ENCODE data around the gene MARCHF4.

- no peak for TF ChIP-seq RAD21 (IDR thresholded peaks at IDR 0.05; ENCODE audit: low read depth)
- no peak for TF ChIP-seq EP300 (IDR thresholded peaks at IDR 0.05; ENCODE audit: borderline replicate concordance)
- TF ChIP-seq FOXM1 (IDR thresholded peaks at IDR 0.05; ENCODE audit: borderline replicate concordance, low read depth): no peak
- TF ChIP-seq EGR1 (IDR thresholded peaks at IDR 0.05): no peak
- no peak for TF ChIP-seq REST (IDR thresholded peaks at IDR 0.05; ENCODE audit: low read depth)
- TF ChIP-seq TAF1 (IDR thresholded peaks at IDR 0.05; ENCODE audit: low read depth): no peak
- no peak for TF ChIP-seq ZBTB7A (IDR thresholded peaks at IDR 0.05; ENCODE audit: low read depth)
- no peak for TF ChIP-seq TCF12 (IDR thresholded peaks at IDR 0.05; ENCODE audit: low read depth)
- TF ChIP-seq MAX (IDR thresholded peaks at IDR 0.05): no peak
Observed at GRCh38 chr2:216394881-216395280, 22.6 kb upstream of the MARCHF4 start.
